Anterior cingulate cortex (tissue), 58 donors: ENCODE results near the gene NUP133.
A peak's percentile ranks its signal among the peaks of the same experiment; 100 is the strongest.
"Not testable (repeated sequence)": the region's sequence is repeated elsewhere in the genome, so short reads cannot be mapped to it uniquely, and the experiment has no call there.

ENCODE experiments used
- DNase-seq, 58 donors: peaks; one replicate each; lab custom pipeline; 2025; lab: John Stamatoyannopoulos, UW

NUP133 gene

DNA sequence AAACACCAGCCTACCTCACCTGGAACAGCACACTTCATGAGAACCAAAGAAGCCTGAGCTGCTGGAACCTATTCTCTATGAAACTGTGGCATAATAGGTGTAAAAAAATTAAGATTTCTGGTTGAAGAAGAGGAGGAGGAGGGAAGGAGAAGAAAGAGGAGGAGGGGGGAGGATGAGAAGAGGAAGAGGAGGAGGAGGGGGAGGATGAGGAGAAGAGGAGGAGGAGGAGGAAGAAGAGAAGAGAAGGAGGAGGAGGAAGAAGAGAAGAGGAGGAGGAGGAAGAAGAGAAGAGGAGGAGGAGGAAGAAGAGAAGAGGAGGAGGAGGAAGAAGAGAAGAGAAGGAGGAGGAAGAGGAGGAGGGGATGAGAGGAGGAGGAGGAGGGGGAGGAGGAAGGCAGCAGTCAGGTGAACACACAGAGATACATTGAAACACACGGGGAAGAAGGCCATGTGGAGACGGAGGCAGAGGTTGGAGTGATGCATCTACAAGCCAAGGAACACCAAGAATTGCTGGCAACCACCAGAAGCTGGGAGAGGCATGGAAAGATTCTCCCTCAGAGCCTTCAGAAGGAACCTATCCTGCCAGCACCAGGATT lies 82.5 kb downstream of the NUP133 start:
- DNase-seq: no peak

DNA sequence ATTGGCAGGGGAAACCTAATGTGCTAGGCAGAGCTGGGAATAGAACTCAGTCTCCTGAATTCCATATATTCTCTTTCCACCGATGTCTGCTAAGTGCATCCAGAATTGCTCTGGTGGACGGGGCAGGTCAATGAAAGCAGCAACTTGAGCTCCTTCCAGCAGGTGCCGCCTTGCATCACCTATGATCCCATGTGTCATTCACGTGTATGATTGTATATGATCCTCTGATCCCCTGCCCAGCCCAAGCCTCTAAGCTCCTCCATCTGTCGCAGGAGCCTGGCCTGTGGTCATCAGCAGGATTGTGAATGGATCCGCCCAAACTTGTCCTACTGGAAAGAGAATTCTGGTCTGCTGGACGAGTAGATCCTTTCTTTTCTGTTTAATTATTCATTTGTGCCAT lies 87.4 kb downstream of the NUP133 start:
- DNase-seq: no peak

DNA sequence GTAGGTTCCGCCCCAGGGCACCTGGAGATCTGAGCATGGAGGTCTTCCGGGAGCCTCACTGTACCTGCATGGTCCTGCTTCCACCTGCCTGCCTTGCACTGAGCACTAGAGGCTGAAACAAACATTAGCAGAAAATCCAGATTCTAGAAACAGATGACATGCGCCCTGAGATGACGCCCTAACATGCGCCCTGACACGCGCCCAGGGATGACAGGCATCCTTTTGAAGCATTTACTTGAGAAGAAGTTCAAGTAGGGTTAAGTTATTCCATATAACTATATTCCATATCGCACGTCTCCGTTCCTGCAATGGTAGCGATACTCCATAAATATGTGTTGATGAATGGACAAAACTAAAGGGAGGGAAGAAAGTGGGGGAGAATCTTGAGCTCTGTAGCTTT lies 87.9 kb downstream of the NUP133 start:
- DNase-seq: no peak

DNA sequence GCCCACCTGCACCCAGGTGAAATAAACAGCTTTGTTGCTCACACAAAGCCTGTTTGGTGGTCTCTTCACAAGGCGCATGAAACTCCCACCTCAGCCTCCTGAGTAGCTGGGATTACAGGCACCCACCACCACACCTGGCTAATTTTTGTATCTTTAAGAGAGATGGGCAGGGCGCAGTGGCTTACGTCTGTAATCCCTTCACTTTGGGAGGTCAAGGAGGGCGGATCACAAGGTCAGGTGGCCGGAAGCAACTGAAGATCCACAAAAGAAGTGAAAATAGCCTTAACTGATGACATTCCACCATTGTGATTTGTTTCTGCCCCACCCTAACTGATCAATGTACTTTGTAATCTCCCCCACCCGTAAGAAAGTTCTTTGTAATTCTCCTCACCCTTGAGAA lies 89.6 kb downstream of the NUP133 start:
- not testable (repeated sequence) for DNase-seq

DNA sequence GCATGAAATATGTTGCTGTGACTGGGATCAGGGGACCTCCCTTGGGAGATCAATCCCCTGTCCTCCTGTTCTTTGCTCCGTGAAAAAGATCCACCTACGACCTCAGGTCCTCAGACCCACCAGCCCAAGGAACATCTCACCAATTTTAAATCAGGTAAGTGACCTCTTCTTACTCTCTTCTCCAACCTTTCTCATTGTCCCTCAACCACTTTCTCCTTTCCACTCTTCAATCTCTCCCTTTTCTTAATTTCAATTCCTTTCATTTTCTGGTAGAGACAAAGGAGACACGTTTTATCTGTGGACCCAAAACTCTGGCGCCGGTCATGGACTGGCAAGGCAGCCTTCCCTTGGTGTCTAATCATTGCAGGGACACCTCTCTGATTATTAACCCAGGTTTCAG lies 95.3 kb downstream of the NUP133 start:
- not testable (repeated sequence) for DNase-seq

DNA sequence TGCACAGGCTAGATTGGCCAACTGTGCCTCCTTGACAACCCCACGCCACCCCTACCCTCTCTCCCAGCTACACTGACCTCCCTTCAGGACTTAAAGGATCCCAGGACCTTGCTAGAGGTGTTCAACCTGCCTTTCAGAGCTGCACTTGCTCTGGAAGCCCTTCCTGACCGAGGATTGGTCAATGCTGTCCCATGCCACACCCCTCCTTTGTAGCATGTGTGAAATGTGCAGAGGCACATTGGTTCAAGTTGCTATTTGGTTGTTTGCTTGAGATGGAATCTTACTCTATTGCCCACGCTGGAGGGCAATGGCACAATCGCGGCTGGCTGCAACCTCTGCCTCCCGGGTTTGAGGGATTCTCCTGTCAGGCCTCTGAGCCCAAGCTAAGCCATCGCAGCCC lies 96.1 kb downstream of the NUP133 start:
- DNase-seq: no peak

DNA sequence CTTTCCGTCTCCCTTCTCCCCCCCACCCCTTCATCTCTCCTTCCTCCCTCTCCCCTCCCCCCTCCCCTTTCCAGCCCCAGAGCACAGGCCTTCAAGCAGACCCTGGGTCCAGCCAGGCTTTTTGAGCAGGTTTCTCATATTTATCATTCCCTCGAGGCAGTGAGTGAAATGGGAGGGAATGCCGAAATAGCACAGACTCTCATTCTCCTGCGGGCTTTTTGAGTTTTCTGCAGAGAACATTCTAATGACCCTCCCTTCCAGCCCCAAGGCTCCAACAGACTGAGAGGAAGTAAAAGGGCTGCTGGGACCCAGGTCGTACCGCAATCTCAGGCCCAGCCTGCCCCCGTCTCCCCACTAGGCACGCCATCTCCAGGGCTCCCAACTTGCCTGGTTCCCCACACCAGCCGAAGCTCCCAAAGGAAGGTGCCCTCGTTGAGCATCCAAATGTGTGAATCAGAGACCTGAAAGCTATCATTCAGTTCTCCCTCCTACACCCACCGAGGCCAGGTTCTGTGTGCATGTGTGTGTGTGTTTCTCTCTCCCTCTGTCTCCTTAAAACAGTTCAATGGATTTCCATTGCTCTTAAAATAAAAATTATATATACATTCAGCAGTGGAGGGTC lies 96.6 kb downstream of the NUP133 start:
- DNase-seq: no peak

DNA sequence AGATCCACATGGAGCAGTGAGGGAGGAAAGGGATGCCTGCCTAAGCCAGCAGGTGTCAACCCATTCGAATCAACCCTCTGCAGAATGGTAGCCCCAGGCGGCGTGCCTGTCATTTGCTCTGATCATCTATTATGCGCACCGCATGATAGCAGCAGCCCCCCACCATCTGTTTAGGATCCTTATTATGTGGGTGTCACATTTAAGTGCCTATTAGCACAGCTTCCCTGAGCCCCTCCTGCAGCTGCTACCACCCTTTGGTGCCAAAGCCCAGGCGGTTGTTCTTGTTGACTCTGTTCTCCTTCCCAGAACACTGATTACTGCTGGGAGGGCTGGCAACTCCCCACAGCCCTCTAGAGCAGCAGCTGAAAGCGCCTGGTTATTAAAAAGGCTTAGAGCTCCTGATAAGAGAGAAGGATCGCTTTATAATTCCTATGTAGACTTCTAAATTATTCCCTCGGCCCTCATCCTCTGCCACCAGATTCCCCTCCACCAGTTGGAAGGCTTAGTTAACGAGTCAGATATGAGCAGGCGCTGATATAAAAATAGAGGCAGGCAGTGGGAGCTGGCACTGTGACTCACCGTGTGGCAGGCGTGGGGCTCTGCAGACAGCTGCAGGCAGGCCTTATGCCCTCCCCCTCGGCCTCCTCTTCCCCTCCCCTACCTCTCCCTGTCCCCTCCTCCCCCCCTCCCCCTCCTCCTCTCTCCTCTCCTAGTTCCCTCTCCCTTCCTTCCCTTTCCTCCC lies 97.3 kb downstream of the NUP133 start:
- peak in 52 of 58 donors; percentile 27 to 91 (median 68) for DNase-seq

DNA sequence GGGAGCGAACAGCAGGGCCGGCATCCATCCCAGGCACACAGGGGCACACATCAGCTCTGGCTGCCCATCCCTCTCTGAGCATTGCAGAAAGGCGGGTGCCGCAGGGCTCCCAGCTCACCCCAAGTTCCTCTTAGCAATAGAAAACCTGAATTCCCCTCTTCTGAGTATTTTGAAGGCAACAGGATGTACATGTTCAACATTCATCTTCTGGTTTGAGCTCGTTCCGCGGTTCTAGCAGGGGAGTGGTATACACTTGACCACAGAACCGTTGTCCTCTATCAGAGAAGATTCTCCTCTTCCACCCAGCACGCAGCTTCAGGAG lies 97.8 kb downstream of the NUP133 start:
- no peak for DNase-seq

DNA sequence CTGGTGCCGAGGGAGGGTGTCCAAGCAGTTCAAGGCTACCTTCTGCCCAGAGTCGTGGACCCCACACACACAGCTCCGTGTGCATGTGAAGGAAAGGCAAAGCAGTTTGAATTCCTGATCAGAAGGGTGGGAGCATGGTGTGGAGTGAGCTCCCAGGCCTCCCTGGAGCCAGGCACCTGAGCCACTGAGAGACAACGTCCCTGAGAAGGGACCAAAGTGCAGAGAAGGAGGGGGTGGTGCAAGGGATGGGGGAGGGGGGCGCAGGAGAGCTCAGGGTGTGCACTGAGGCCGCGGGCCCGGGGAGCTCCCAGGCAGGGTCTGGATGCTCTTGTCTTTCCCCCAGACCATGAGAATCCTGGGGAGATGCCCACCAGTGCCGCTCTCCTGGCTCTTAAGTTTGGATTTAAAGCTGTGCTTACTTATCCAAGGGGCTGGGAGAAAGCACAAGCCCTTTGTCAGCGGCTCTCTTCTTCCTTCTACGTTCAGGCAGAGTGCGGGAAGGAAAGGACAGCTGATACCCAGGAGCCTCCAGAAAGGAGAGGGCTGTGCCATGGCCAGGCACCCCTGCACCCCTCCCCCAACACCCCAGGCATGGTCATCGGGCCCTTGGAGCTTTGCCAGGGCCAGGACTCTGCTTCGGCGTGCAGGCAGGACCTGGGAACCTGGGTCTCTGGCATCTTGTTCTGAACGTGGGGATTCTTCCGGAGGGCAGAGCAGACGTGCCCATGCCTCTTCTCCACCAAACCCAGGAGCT lies 98.3 kb downstream of the NUP133 start:
- DNase-seq: peak in 2 of 58 donors; percentile 17 to 31

DNA sequence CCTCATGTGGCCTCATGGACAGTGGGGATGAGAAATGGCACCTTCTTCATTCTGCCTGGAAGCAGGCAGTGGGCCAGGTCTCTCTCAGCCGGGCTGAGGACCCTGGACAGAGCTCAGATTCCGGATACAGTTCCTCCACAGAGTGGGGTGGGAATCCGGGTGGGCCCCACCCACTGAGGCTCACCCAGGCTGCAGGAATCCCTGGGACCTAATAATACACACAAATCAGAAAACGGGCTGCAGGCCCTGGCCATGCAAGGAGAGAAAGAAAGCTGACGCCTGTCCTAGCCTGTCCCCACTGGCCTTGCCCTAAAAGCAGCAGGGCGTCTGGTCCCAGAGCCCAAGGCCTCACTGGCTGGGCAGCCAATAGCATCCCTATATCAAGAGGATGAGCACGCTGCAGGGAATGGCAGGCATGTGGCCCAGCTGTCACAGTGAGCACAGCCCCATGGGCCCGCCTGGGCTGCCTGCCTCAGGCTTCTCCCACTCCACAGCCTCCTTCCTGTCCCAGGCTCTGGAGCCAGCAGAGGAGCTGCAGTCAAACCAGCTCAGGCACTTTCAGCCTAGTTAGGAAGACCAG lies 99.6 kb downstream of the NUP133 start:
- DNase-seq: peak in 22 of 58 donors; percentile 16 to 60 (median 26)

DNA sequence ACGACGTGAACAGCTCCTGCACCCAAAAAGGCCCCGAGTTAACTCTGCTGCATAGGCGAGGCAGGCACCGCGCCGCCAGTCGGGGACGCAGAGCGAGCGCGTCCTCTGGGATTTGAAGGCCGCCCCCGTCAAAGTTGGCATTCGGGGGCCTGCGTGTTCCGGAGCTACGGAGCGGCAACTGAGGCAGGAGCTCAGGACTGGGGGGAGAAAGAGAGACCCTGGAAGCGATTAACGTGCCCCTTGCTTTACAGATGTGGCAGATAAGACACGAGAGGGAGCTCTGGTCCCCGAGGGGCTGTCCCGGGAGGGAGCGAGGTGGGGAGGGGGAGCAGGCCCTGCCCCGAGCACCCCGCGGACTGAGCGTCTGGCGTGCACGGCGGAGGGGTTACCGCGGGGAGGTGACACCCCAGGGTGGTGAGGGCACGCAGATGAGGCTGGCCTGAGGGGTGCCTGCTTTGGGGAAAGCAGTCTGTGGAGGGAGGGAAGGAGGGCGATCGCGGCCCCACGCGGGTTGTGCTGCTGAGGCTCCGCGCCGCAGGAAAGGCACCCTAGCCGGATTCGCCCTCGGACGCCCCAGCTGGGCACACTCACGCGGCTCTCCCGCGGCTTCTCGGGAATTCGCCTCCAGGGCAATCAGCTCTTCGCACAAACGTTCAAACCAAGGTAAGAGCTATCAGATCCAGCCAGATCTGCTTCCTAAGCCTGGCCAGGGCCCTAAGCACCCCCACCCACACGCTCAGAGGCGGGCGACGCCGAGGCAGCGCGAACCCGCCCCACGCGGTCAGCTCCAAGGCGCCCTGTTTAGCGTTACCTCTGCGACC lies 100.7 kb downstream of the NUP133 start:
- peak in 6 of 58 donors; percentile 14 to 33 (median 18) for DNase-seq

DNA sequence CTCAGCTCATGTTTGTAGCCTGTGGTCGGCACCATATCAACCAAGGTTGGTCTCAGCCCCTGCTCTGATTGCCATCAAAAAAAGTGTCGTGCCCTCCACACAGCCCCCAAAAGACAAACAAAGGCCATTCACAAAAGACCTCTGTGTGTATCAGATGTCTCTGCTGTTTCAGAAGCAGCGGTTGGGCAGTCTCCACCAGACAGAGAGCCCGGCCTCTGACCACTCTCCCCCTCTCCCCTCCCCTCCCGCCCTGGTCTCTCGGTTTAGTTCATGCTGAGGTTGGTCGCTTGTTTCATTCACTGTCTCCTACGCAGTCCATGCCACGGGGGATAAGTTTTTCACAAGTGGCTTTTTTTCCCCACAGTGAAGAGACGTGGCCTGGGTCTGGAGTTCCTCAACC lies 101.3 kb downstream of the NUP133 start:
- DNase-seq: no peak

DNA sequence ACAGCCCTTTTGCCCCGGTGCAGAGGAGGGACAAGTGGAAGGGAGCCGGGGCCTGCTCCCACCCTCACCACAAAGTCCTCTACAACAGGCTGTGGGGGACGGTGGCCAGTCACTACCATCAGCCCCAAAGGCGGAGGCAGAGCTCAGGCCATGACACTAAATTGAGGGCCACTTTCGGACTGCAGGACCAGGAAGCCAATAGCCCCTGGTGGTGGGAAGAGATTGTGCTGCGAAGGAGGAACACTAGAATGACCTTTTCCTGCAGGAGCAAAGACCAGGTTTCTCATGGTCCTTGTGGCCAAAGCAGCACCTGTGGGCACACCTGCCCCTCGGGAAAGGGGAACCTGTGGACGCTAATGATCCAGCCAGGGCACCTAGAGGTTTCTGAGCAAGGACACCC lies 104.6 kb downstream of the NUP133 start:
- DNase-seq: no peak

DNA sequence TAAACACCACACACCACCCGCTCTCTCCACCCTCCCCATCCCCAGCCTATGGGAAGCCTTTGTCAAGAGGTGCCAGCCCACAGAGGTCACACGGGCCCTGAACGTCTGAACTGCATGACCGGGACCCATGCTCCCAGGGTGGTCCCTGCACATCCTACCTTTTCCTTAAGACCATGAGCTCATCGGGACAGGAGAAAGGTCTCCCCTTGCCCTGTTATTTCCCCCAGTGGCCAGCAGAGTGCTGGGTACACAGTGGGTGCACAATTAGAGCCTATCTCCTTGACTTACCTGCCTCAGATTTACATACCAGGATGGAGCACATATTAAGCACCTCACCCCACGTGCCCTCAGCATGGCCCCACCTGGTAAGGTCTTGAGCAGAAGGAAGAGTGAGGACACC lies 105.1 kb downstream of the NUP133 start:
- DNase-seq: no peak

DNA sequence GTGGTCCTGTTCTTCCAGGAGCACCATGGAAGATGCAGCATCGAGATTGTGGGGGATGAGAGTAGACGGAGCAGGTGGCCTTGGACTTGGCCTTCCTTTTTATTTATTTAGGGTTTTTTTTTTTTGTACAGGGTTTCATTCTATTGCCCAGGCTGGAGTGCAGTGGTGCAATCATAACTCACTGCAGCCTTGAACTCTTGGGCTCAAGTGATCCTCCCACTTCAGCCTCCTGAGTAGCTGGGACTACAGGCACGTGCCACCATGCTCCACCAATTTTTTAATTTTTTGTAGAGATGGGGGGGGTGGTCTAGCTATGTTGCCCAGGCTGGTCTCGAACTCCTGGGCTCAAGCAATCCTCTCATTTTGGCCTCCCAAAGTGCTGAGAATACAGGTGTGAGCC lies 105.8 kb downstream of the NUP133 start:
- not testable (repeated sequence) for DNase-seq

DNA sequence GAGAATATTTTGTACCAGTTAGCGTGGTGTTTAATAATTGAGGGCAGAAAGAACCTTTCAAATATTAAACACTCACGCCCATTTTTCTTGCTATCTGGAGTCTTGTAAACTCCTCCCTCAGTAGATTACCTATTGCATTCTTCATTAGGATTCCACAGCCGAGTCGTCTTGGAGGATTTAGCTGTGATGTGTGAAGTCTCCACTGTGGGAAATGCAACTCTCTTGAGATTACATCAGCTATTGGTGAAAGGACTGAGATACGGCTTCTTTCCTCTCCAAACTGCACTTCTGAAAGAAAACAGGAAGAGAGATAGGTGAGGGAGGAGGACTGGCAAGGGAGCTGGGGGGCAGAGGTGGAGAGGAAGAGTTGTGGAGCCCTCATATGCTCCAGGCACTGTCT lies 110.4 kb downstream of the NUP133 start:
- no peak for DNase-seq

DNA sequence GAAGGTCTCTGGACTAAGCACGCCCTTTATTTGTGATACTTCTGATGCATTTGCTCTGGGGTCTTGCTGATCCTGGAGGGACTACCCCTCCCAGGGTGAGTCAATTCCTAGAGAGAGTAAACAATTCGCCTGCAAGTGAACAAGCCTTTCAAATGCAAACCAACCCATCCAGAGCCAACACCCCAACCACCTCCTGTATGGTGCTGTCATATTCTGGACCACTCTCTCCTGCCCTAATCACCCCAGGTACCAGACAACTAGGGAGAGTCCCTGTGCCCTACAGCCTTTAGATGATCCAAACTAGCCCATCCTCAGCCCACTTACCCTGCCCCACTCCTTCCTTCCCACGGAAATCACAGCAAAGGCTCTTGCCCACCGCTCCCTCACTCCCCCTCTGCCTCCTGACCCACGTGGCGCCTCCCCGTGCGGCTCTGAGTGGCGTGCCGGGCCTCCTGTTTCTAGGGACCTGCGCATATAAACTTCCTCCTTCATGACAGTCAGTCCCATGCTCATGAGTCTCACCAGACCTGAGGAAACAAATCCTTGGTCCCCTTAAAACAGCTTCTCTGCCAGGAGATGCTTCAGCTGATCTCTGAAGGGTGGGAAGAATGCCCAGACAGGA lies 111.4 kb downstream of the NUP133 start:
- DNase-seq: no peak

DNA sequence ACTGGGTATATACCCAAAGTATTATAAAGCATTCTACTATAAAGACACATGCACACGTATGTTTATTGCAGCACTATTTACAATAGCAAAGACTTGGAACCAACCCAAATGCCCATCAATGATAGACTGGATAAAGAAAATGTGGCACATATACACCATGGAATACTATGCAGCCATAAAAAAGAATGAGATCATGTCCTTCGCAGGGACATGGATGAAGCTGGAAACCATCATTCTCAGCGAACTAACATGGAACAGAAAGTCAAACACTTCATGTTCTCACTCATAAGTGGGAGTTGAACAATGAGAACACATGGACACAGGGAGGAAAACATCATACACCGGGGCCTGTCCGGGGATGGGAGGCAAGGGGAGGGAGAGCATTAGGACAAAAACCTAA lies 113.6 kb downstream of the NUP133 start:
- DNase-seq: not testable (repeated sequence)

DNA sequence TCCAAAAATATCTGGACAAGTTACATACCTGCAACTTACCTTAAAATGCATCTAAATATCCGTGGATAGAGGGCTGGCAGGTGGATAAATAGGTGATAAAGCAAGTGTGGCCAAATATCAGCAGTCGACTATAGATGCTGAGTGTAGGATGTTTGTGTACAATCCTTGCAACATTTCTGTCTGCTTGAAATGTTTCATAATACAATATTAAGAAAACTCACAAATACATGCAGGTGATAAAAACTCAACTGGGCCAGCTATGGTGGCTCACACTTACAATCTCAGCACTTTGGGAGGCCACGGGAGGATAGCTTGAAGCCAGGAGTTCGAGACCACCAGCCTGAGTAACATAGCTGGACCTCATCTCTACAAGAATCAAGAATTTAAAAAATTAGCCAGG lies 115.2 kb downstream of the NUP133 start:
- DNase-seq: no peak
